Measurements from ENCODE around the gene POR. TPM values are rescaled to one million over a fixed set of nuclear protein-coding genes. Genes with fewer than 3 reads are reported as not detected.

Gene POR
- total and polyA plus RNA-seq, 2 of the 13 experiments (the other 11 are each of a cell fraction or from before 2014, with no cell fraction given) = 145 to 266 TPM

DNA sequence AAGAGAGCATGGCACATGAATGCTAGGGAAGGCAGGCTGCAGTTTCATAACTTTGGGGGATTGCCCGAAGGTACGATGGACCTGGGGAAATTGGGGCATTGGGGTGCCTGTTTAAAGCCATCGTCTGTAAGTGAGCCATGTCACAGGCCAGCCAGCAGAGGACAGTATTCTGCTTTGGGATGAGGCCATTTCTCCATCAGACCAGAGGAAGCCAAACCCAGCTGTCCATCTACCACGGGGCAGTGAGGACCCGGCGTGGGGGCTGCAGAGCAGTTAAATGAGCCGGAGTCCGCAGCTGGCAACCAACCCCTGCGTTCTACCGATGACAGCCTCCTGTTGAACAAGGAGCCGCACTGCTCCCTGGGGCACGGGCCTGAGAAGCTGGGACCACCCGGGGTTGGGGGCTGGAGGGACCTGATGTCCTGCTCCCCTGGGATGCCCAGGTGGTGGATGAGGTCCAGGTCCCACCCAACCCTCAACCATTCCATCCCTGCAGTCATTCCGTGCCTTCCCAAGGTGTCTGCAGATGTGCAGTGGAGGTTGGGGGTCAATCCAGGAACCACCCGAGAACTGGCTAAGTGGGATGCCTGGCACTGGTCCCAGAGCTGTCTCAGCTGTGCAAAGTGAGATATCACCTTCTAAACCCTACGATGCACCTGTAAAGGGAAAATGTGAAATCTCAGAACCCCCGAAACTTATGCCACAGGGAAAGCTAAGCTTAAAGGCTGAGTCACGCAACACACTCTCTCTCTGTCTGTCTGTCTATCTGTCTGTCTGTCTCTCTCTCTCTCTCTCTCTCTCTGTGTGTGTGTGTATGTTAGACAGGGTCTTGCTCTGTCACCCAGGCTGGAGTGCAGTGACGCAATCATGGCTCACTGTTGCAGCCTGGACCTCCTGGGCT is 48.2 kb upstream of the POR start (continued):
- no peak for TF ChIP-seq REXO4 (CRISPR knock-in tag; IDR thresholded peaks at IDR 0.05; ENCODE audit: borderline replicate concordance)
- TF ChIP-seq ZNF354B (CRISPR knock-in tag; IDR thresholded peaks at IDR 0.05) = 0 out of 2 replicates have a peak, but pooled peaks have one; percentile 27
- TF ChIP-seq EZH2 (conservative IDR thresholded peaks at IDR 0.05; ENCODE audit: low read depth, low read length) = no peak
- peak; percentile 99 for TF ChIP-seq CEBPG (CRISPR knock-in tag; IDR thresholded peaks at IDR 0.05)
- TF ChIP-seq MTA1 (CRISPR knock-in tag; IDR thresholded peaks at IDR 0.05; ENCODE audit: borderline replicate concordance) = no peak; the same call in 1 of the 2 replicates
- TF ChIP-seq ZNF883 (CRISPR knock-in tag; IDR thresholded peaks at IDR 0.05; ENCODE audit: not compliant biosample characterization) = no peak
- peak; percentile 21; the same call in 1 of the 2 replicates for TF ChIP-seq TBX2 (CRISPR knock-in tag; IDR thresholded peaks at IDR 0.05; ENCODE audit: borderline replicate concordance)
- no peak for TF ChIP-seq ZFY (CRISPR knock-in tag; IDR thresholded peaks at IDR 0.05)
- TF ChIP-seq ZNF350 (CRISPR knock-in tag; IDR thresholded peaks at IDR 0.05; ENCODE audit: borderline replicate concordance, low read depth) = peak; percentile 81
- peak; percentile 91 for TF ChIP-seq TGIF2 (CRISPR knock-in tag; IDR thresholded peaks at IDR 0.05)
- TF ChIP-seq ZNF776 (CRISPR knock-in tag; IDR thresholded peaks at IDR 0.05) = 0 out of 2 replicates have a peak, but pooled peaks have one; percentile 62
- TF ChIP-seq ZNF101 (CRISPR knock-in tag; IDR thresholded peaks at IDR 0.05; ENCODE audit: borderline replicate concordance, low read depth) = no peak
- TF ChIP-seq FIP1L1 (IDR thresholded peaks at IDR 0.05; ENCODE audit: borderline replicate concordance, insufficient read depth, low read depth, low read length) = no peak
- TF ChIP-seq ZNF460 (CRISPR knock-in tag; IDR thresholded peaks at IDR 0.05; ENCODE audit: borderline replicate concordance) = no peak
- TF ChIP-seq MAZ (IDR thresholded peaks at IDR 0.05; ENCODE audit: borderline replicate concordance, low read depth, low read length) = no peak
- TF ChIP-seq MAZ (CRISPR knock-in tag; IDR thresholded peaks at IDR 0.05; ENCODE audit: low read depth) = no peak
- TF ChIP-seq, protein P1, sequence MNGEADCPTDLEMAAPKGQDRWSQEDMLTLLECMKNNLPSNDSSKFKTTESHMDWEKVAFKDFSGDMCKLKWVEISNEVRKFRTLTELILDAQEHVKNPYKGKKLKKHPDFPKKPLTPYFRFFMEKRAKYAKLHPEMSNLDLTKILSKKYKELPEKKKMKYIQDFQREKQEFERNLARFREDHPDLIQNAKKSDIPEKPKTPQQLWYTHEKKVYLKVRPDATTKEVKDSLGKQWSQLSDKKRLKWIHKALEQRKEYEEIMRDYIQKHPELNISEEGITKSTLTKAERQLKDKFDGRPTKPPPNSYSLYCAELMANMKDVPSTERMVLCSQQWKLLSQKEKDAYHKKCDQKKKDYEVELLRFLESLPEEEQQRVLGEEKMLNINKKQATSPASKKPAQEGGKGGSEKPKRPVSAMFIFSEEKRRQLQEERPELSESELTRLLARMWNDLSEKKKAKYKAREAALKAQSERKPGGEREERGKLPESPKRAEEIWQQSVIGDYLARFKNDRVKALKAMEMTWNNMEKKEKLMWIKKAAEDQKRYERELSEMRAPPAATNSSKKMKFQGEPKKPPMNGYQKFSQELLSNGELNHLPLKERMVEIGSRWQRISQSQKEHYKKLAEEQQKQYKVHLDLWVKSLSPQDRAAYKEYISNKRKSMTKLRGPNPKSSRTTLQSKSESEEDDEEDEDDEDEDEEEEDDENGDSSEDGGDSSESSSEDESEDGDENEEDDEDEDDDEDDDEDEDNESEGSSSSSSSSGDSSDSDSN (CRISPR knock-in tag; IDR thresholded peaks at IDR 0.05) = peak; percentile 28; the same call in 1 of the 2 replicates
- no peak for TF ChIP-seq ZNF570 (CRISPR knock-in tag; IDR thresholded peaks at IDR 0.05; ENCODE audit: borderline replicate concordance)
- TF ChIP-seq MED8 (CRISPR knock-in tag; IDR thresholded peaks at IDR 0.05; ENCODE audit: insufficient replicate concordance) = no peak
- TF ChIP-seq, protein P2, sequence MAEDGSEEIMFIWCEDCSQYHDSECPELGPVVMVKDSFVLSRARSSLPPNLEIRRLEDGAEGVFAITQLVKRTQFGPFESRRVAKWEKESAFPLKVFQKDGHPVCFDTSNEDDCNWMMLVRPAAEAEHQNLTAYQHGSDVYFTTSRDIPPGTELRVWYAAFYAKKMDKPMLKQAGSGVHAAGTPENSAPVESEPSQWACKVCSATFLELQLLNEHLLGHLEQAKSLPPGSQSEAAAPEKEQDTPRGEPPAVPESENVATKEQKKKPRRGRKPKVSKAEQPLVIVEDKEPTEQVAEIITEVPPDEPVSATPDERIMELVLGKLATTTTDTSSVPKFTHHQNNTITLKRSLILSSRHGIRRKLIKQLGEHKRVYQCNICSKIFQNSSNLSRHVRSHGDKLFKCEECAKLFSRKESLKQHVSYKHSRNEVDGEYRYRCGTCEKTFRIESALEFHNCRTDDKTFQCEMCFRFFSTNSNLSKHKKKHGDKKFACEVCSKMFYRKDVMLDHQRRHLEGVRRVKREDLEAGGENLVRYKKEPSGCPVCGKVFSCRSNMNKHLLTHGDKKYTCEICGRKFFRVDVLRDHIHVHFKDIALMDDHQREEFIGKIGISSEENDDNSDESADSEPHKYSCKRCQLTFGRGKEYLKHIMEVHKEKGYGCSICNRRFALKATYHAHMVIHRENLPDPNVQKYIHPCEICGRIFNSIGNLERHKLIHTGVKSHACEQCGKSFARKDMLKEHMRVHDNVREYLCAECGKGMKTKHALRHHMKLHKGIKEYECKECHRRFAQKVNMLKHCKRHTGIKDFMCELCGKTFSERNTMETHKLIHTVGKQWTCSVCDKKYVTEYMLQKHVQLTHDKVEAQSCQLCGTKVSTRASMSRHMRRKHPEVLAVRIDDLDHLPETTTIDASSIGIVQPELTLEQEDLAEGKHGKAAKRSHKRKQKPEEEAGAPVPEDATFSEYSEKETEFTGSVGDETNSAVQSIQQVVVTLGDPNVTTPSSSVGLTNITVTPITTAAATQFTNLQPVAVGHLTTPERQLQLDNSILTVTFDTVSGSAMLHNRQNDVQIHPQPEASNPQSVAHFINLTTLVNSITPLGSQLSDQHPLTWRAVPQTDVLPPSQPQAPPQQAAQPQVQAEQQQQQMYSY (CRISPR knock-in tag; IDR thresholded peaks at IDR 0.05) = no peak
